ENCODE results near the gene KCTD19.

- TF ChIP-seq CTCF (conservative IDR thresholded peaks at IDR 0.05; ENCODE audit: low read depth, low read length) (no peak), EZH2 (IDR thresholded peaks at IDR 0.05; ENCODE audit: borderline replicate concordance, low read depth, low read length, poor library complexity, severe bottlenecking) (no peak)
Measured at GRCh38 chr16:67327743-67328142, 1.2 kb upstream of the KCTD19 start.
